ENCODE data around the gene ZBP1.

GRCh38 chr20:57600320-57601210 lies 19.7 kb downstream of the ZBP1 start:
- no peak for TF ChIP-seq EZH2phosphoT487 (IDR thresholded peaks at IDR 0.05; ENCODE audit: borderline replicate concordance, low read length)
- TF ChIP-seq, protein P1, sequence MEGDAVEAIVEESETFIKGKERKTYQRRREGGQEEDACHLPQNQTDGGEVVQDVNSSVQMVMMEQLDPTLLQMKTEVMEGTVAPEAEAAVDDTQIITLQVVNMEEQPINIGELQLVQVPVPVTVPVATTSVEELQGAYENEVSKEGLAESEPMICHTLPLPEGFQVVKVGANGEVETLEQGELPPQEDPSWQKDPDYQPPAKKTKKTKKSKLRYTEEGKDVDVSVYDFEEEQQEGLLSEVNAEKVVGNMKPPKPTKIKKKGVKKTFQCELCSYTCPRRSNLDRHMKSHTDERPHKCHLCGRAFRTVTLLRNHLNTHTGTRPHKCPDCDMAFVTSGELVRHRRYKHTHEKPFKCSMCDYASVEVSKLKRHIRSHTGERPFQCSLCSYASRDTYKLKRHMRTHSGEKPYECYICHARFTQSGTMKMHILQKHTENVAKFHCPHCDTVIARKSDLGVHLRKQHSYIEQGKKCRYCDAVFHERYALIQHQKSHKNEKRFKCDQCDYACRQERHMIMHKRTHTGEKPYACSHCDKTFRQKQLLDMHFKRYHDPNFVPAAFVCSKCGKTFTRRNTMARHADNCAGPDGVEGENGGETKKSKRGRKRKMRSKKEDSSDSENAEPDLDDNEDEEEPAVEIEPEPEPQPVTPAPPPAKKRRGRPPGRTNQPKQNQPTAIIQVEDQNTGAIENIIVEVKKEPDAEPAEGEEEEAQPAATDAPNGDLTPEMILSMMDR (conservative IDR thresholded peaks at IDR 0.05; ENCODE audit: low read depth, low read length) = no peak
